ENCODE data around the gene COP1. TPM values are rescaled to one million over a fixed set of nuclear protein-coding genes. Genes with fewer than 3 reads are reported as not detected.
A peak's percentile ranks its signal among the peaks of the same experiment; 100 is the strongest.

Gene COP1
- total and polyA plus RNA-seq, 10 of the 15 experiments (the other 5 are each of a cell fraction or from before 2014, with no cell fraction given): 17.7 to 49.9 (median 38.7) TPM

GRCh38 chr1:175981128-175981527 lies 226.0 kb downstream of the COP1 start:
- no peaks in the 10 kb centered on the region for H3K4me1 ChIP-seq (ENCODE audit: control insufficient read depth, insufficient read depth, low read length)

GRCh38 chr1:175978926-175979325 lies 228.2 kb downstream of the COP1 start:
- Histone ChIP-seq H3K9me3 (replicated peaks; ENCODE audit: control insufficient read depth, insufficient read depth, low read length) (peaks cover 6% of the 10 kb centered on the region; the same call in 2 of the 3 replicates), H3K79me2 (ENCODE audit: control insufficient read depth, insufficient read depth, low read length) (no peaks in the 10 kb centered on the region), H3K36me3 (ENCODE audit: control insufficient read depth in 2 of 2, insufficient read depth in 2 of 2, low read length in 1 of 2) (peaks cover under 1 to 3% of the 10 kb centered on the region in 2 experiments; a peak in 2 of 4 replicates), H3K4me1 (ENCODE audit: control insufficient read depth, insufficient read depth, low read length) (no peaks in the 10 kb centered on the region), H3K9ac (ENCODE audit: control insufficient read depth, insufficient read depth, low read length) (no peak overlapping the region), H4K20me1 (ENCODE audit: control insufficient read depth, insufficient read depth) (no peaks in the 10 kb centered on the region), H2AFZ (ENCODE audit: control insufficient read depth, low read depth, low read length) (no peak overlapping the region), H3K4me2 (ENCODE audit: control insufficient read depth, insufficient read depth) (no peak overlapping the region), H3K27ac (ENCODE audit: control insufficient read depth, insufficient read depth) (no peak overlapping the region), H3K4me3 (no peak overlapping the region), H3K27me3 (replicated peaks in 1 of 2; ENCODE audit: control insufficient read depth in 2 of 2, insufficient read depth in 2 of 2, low read length in 1 of 2) (no peaks in the 10 kb centered on the region)
- RAD21 ChIA-PET (ENCODE audit: unreplicated experiment): no interaction called here
- in situ Hi-C loops (cut with MboI) (no loop called here), intact Hi-C loops (cut with micrococcal nuclease; ENCODE audit: unreplicated experiment) (no loop called here)
- ATAC-seq (no peak), FAIRE-seq (no peak), DNase-seq (ENCODE audit: low read depth, low spot score) (no peak)
- SMC1A ChIA-PET (ENCODE audit: uncharacterized antibody, unreplicated experiment): no interaction called here
- no TSS peak for BruUV-seq (replicated peaks)
- WGBS (ENCODE audit: insufficient coverage, insufficient replicate concordance, low lambda C conversion rate, missing lambda C conversion rate): 95% methylated on average over 1 of the region's 1 CpG
- CTCF ChIA-PET: no interaction called here
- POLR2A ChIA-PET: no interaction called here
- no peak for TF ChIP-seq ETV6 (conservative IDR thresholded peaks at IDR 0.05 in 1 of 2, IDR thresholded peaks at IDR 0.05 in 1 of 2; ENCODE audit: borderline replicate concordance in 1 of 2, low read depth in 1 of 2)
- TF ChIP-seq NFXL1 (IDR thresholded peaks at IDR 0.05; ENCODE audit: borderline replicate concordance): no peak
- TF ChIP-seq USF2 (IDR thresholded peaks at IDR 0.05; ENCODE audit: borderline replicate concordance, low read depth, low read length): no peak
- TF ChIP-seq SPI1 (IDR thresholded peaks at IDR 0.05; ENCODE audit: borderline replicate concordance, insufficient read depth, low read depth, low read length): no peak
- TF ChIP-seq USF1 (IDR thresholded peaks at IDR 0.05; ENCODE audit: borderline replicate concordance, extremely low read length, insufficient read depth, low read depth, low read length): no peak
- TF ChIP-seq BCL3 (IDR thresholded peaks at IDR 0.05; ENCODE audit: borderline replicate concordance, insufficient read depth, low read depth, low read length, poor library complexity, severe bottlenecking): no peak
- no peak for TF ChIP-seq MYB (IDR thresholded peaks at IDR 0.05; ENCODE audit: borderline replicate concordance, low read depth, low read length)

More at GRCh38 chr1:175981128-175981527, 226.0 kb downstream of the COP1 start:
- DNase-seq (ENCODE audit: low read depth, low spot score): no peak
- RAD21 ChIA-PET (ENCODE audit: unreplicated experiment): no interaction called here
- no peak for FAIRE-seq
- H2AFZ ChIP-seq (ENCODE audit: control insufficient read depth, low read depth, low read length): no peak overlapping the region
- intact Hi-C loops (cut with micrococcal nuclease; ENCODE audit: unreplicated experiment): no loop called here
- H3K9ac ChIP-seq (ENCODE audit: control insufficient read depth, insufficient read depth, low read length): no peak overlapping the region
- in situ Hi-C loops (cut with MboI): no loop called here
- no peak overlapping the region for H3K27ac ChIP-seq (ENCODE audit: control insufficient read depth, insufficient read depth)
- CTCF ChIA-PET: interaction anchor here (1.4 kb wide), 1 partner anchor 69 kb away, joined by 3 read pairs; no protein-coding TSS in a partner anchor
- BruUV-seq (replicated peaks): no TSS peak
- POLR2A ChIA-PET: no interaction called here
- no peak for ATAC-seq
- H3K4me3 ChIP-seq: no peak overlapping the region
- H4K20me1 ChIP-seq (ENCODE audit: control insufficient read depth, insufficient read depth): no peaks in the 10 kb centered on the region
- H3K79me2 ChIP-seq (ENCODE audit: control insufficient read depth, insufficient read depth, low read length): no peaks in the 10 kb centered on the region
- peaks cover 5 to 11% of the 10 kb centered on the region in 2 experiments; a peak in 3 of 4 replicates for H3K36me3 ChIP-seq (ENCODE audit: control insufficient read depth in 2 of 2, insufficient read depth in 2 of 2, low read length in 1 of 2)
- no peak overlapping the region for H3K4me2 ChIP-seq (ENCODE audit: control insufficient read depth, insufficient read depth)
- SMC1A ChIA-PET (ENCODE audit: uncharacterized antibody, unreplicated experiment): no interaction called here
- H3K9me3 ChIP-seq (replicated peaks; ENCODE audit: control insufficient read depth, insufficient read depth, low read length): peaks cover 16% of the 10 kb centered on the region; the same call in 2 of the 3 replicates
- TF ChIP-seq GATAD2B (conservative IDR thresholded peaks at IDR 0.05; ENCODE audit: low read depth) (no peak), CBX5 (IDR thresholded peaks at IDR 0.05; ENCODE audit: low read depth) (peak; percentile 80; the same call in 1 of the 2 replicates), ELK1 (IDR thresholded peaks at IDR 0.05; ENCODE audit: low read depth, low read length) (no peak), LARP7 (IDR thresholded peaks at IDR 0.05) (no peak)
- H3K27me3 ChIP-seq (replicated peaks in 1 of 2; ENCODE audit: control insufficient read depth in 2 of 2, insufficient read depth in 2 of 2, low read length in 1 of 2): no peaks in the 10 kb centered on the region
